Measurements from ENCODE around the gene CYP4B1.

DNA sequence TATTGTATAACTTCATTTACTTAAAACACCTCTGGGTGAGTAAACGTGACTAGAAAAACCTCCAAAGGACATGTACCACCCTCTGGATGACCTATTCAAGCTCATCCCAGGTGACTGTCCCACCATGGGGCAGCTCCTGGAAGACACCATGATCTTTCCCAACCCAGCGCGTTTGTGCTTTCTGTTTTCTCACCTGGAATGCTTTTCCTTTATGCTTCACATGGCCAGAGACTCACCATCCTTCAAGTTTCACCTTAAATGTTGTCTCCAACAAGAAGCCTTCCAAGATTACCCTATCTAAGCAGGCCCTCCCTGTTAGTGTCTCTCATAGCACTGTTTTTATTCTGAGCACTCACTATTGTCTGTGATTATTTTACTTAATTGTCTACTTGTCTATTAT is 11.1 kb downstream of the CYP4B1 start:
- TF ChIP-seq TAF1 (IDR thresholded peaks at IDR 0.05; ENCODE audit: low read depth) (no peak), NFIC (IDR thresholded peaks at IDR 0.05) (no peak), CREB1 (IDR thresholded peaks at IDR 0.05; ENCODE audit: low read depth) (no peak), EGR1 (IDR thresholded peaks at IDR 0.05) (no peak)
- TF ChIP-seq, protein P1, sequence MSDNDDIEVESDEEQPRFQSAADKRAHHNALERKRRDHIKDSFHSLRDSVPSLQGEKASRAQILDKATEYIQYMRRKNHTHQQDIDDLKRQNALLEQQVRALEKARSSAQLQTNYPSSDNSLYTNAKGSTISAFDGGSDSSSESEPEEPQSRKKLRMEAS (IDR thresholded peaks at IDR 0.05), result no peak
- TF ChIP-seq, protein P2, sequence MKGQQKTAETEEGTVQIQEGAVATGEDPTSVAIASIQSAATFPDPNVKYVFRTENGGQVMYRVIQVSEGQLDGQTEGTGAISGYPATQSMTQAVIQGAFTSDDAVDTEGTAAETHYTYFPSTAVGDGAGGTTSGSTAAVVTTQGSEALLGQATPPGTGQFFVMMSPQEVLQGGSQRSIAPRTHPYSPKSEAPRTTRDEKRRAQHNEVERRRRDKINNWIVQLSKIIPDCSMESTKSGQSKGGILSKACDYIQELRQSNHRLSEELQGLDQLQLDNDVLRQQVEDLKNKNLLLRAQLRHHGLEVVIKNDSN (IDR thresholded peaks at IDR 0.05), result no peak
